Erythroblast (primary cell): ENCODE results near the gene SLC13A4.

Experiments
- GATA1 ChIP-seq: IDR thresholded peaks from 2 replicates; pipeline ENCODE4 v1.6.1; 2011; ENCODE audit warnings: low read depth, mild to moderate bottlenecking, control low read depth, low read length, moderate library complexity
- POLR2A ChIP-seq: IDR thresholded peaks from 2 replicates; pipeline ENCODE4 v1.6.1; 2011; ENCODE audit warnings: mild to moderate bottlenecking, low read length

DNA sequence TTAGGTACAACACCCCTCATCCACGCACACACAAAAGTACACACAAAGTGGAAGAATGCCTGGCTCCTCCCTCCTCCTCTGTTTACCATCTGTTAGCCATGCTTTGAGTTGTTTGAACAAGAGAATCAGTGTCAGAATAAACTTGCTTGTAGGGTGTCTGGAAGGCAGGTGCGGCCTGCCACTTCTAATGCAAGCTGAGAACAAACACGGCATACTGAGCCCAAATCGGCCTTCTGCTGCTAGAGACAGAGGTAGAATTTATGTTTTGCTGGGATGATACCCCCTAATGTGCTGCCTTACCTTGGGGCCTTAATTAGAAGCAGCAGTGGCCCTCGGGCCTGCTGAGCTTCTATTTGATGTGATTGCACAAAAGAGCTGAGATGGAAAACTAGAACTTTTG lies 45.5 kb upstream of the SLC13A4 start:
- TF ChIP-seq POLR2A (no peak), GATA1 (no peak)
